Smooth muscle cell (in vitro differentiated cells): ENCODE results near the gene MSL2. TPM values are rescaled to one million over a fixed set of nuclear protein-coding genes. Genes with fewer than 3 reads are reported as not detected.
"Not testable (repeated sequence)": the region's sequence is repeated elsewhere in the genome, so short reads cannot be mapped to it uniquely, and the experiment has no call there.

Source experiments
- DNase-seq: peaks from one replicate; lab custom pipeline; 2025; ENCODE audit not compliant: unreplicated experiment; lab: John Stamatoyannopoulos, UW
- H2AFZ ChIP-seq: fragments of 200-600 bp; sonication (generic); 2 replicates; pipeline ENCODE4 v1.6.0; 2016; ENCODE audit warnings: antibody characterized with exemption, low read depth, mild to moderate bottlenecking
- H3F3A ChIP-seq: fragments of 200-600 bp; sonication (generic); 2 replicates; pipeline ENCODE4 v1.6.0; 2017; ENCODE audit warnings: antibody characterized with exemption, low read depth
- H3K27ac ChIP-seq: fragments of 200-600 bp; sonication (generic); 2 replicates; pipeline ENCODE4 v1.5.1; 2016; ENCODE audit warnings: low read depth, mild to moderate bottlenecking
- H3K27me3 ChIP-seq: fragments of 200-600 bp; sonication (generic); 2 replicates; pipeline ENCODE4 v1.6.1; 2016; ENCODE audit warnings: low read depth, mild to moderate bottlenecking
- H3K36me3 ChIP-seq: fragments of 200-600 bp; sonication (generic); 2 replicates; pipeline ENCODE4 v1.5.1; 2016; ENCODE audit warnings: low read depth
- H3K4me1 ChIP-seq: fragments of 200-600 bp; sonication (generic); 2 replicates; pipeline ENCODE4 v1.5.1; 2016; ENCODE audit warnings: low read depth
- H3K4me2 ChIP-seq: fragments of 200-600 bp; sonication (generic); 2 replicates; pipeline ENCODE4 v1.6.0; 2016; ENCODE audit warnings: mild to moderate bottlenecking
- H3K4me3 ChIP-seq: fragments of 200-600 bp; sonication (generic); 2 replicates; pipeline ENCODE4 v1.5.1; 2016; ENCODE audit warnings: mild to moderate bottlenecking
- H3K79me2 ChIP-seq: fragments of 200-600 bp; sonication (generic); 2 replicates; pipeline ENCODE4 v1.6.0; 2016; ENCODE audit warnings: low read depth, mild to moderate bottlenecking
- H3K9ac ChIP-seq: fragments of 200-600 bp; sonication (generic); 2 replicates; pipeline ENCODE4 v1.6.0; 2016; ENCODE audit warnings: low read depth
- H3K9me3 ChIP-seq: fragments of 200-600 bp; sonication (generic); replicated peaks from 2 replicates; pipeline ENCODE4 v1.5.1; 2016; ENCODE audit warnings: low read depth
- H4K20me1 ChIP-seq: fragments of 200-600 bp; sonication (generic); 2 replicates; pipeline ENCODE4 v1.6.0; 2016; ENCODE audit warnings: low read depth
- WGBS: methylation state at CpG from one replicate; pipeline ENCODE4 v1.1.7; 2016; ENCODE audit warnings: low lambda C conversion rate; 5-methylcytosine and 5-hydroxymethylcytosine counted together
- polyA plus RNA-seq: library from polyadenylated mRNA; unstranded; fragments of >200 nt; fragmentation: Nextera tagmentation; extraction: Ambion mirVana; gene quantifications from 2 replicates; pipeline ENCODE4 v1.2.1, GENCODE V29; 2016
- total RNA-seq: library from RNA; depleted of rRNA; stranded (reverse); fragments of >200 nt; gene quantifications from 2 replicates; pipeline ENCODE4 v1.2.3, GENCODE V29; 2014
- TF ChIP-seq, protein P1 (sequence below): fragments of 200-600 bp; sonication (generic); IDR thresholded peaks from 2 replicates; pipeline ENCODE4 v1.5.1; 2017; ENCODE audit warnings: borderline replicate concordance, mild to moderate bottlenecking, antibody characterized with exemption; ENCODE audit not compliant: insufficient read depth, poor library complexity, severe bottlenecking

MSL2 gene
- total and polyA plus RNA-seq, 2 experiments from 2014 or later: 5.7 to 39.9 TPM

DNA sequence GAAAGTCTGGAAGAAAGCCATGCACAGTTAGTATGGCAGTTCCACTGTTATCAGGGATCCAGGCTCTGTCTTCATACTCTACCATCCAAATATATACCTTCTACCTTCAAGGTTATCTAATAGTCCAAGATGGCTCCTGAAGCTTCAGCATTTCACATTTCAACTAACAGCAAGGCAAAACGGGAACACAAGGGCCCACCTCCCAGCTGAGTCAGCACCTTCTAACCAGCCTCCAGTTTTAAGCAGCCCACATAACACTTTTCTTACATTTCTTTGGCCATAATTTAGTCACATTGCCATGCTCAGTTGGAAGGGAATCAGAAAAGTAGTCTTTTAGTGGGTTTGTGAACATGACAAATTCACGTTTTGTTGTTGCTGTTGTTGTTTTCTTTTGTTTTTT is 15.4 kb upstream of the MSL2 start:
- H3K4me1 ChIP-seq: no peaks in the 10 kb centered on the region
- WGBS: 72% methylated on average over 2 of the region's 2 CpGs
- TF ChIP-seq, protein P1, sequence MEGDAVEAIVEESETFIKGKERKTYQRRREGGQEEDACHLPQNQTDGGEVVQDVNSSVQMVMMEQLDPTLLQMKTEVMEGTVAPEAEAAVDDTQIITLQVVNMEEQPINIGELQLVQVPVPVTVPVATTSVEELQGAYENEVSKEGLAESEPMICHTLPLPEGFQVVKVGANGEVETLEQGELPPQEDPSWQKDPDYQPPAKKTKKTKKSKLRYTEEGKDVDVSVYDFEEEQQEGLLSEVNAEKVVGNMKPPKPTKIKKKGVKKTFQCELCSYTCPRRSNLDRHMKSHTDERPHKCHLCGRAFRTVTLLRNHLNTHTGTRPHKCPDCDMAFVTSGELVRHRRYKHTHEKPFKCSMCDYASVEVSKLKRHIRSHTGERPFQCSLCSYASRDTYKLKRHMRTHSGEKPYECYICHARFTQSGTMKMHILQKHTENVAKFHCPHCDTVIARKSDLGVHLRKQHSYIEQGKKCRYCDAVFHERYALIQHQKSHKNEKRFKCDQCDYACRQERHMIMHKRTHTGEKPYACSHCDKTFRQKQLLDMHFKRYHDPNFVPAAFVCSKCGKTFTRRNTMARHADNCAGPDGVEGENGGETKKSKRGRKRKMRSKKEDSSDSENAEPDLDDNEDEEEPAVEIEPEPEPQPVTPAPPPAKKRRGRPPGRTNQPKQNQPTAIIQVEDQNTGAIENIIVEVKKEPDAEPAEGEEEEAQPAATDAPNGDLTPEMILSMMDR: no peak

DNA sequence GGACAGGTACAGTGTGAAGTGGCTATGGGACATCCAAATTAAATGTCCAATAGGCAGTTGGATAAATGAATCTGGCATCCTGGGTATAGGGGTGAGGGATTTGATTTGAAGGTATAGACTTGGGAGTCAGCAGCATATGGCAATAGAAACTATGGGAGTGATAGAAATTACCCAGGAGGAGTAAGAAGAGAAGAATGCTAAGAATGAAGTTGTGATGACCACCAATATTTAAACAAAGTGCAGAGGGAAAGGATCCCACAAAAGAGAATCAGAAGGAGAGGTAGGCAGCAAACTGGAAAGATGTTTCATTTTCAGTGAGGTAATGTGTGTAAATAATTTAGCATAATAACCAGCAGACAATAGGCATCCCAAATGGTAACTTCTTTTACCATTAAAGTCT is 13.8 kb upstream of the MSL2 start:
- no peaks in the 10 kb centered on the region for H4K20me1 ChIP-seq
- H3K9me3 ChIP-seq: no peaks in the 10 kb centered on the region
- DNase-seq: no peak
- H3F3A ChIP-seq: no peaks in the 10 kb centered on the region
- H3K4me3 ChIP-seq: no peak overlapping the region
- TF ChIP-seq, protein P1: no peak
- H3K4me1 ChIP-seq: no peaks in the 10 kb centered on the region
- peaks cover 6% of the 10 kb centered on the region for H3K27me3 ChIP-seq
- no peaks in the 10 kb centered on the region for H3K36me3 ChIP-seq
- H3K79me2 ChIP-seq: no peaks in the 10 kb centered on the region
- no peak overlapping the region for H3K27ac ChIP-seq
- H3K9ac ChIP-seq: no peak overlapping the region
- no peak overlapping the region for H2AFZ ChIP-seq
- H3K4me2 ChIP-seq: peak overlapping the region; percentile 8

More for the DNA sequence above, 15.4 kb upstream of the MSL2 start:
- no peaks in the 10 kb centered on the region for H4K20me1 ChIP-seq
- DNase-seq: no peak
- no peak overlapping the region for H3K4me2 ChIP-seq
- no peaks in the 10 kb centered on the region for H3F3A ChIP-seq
- no peak overlapping the region for H3K9ac ChIP-seq
- no peak overlapping the region for H3K27ac ChIP-seq
- peaks cover 6% of the 10 kb centered on the region for H3K27me3 ChIP-seq
- H3K36me3 ChIP-seq: no peaks in the 10 kb centered on the region
- H3K79me2 ChIP-seq: no peaks in the 10 kb centered on the region
- H3K9me3 ChIP-seq: no peaks in the 10 kb centered on the region
- H2AFZ ChIP-seq: no peak overlapping the region
- no peak overlapping the region for H3K4me3 ChIP-seq

DNA sequence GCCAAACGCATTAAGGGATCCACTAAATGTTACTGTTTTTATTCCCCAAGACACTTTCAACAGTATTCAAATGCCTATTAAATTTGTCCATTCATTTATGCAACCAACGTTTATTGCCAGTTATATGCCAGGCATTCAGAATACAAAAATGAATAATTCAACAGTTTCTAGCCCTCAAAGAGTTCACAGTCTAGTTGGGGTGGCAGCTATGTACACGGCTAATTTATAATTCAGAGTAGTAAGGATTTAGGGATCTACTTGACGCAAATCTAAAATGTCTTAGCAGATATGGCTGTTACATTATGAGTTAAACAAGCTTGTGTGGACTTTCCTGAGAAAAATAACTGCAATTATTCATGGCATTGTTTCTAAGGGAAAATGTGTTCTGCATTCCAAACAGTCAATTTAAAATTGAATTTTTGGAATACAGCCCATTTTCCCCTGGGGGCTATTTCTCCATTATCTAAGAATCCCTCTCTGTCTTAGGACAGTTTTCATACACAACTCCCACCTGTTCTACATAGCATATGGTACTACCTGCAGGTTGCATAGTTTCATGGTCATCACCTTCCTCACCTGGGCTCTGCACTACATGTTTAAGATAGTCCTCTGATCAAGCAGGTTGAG is 11.5 kb upstream of the MSL2 start:
- Histone ChIP-seq H3K27ac (no peak overlapping the region), H3K4me2 (no peak overlapping the region), H3K36me3 (no peaks in the 10 kb centered on the region), H3K4me1 (no peaks in the 10 kb centered on the region), H3K9me3 (no peaks in the 10 kb centered on the region), H3K9ac (no peak overlapping the region), H3F3A (no peaks in the 10 kb centered on the region), H3K4me3 (no peak overlapping the region), H4K20me1 (no peaks in the 10 kb centered on the region), H2AFZ (no peak overlapping the region), H3K27me3 (peaks cover 6% of the 10 kb centered on the region), H3K79me2 (no peaks in the 10 kb centered on the region)
- TF ChIP-seq, protein P1: no peak
- no peak for DNase-seq
- 90% methylated on average over 4 of the region's 4 CpGs for WGBS

DNA sequence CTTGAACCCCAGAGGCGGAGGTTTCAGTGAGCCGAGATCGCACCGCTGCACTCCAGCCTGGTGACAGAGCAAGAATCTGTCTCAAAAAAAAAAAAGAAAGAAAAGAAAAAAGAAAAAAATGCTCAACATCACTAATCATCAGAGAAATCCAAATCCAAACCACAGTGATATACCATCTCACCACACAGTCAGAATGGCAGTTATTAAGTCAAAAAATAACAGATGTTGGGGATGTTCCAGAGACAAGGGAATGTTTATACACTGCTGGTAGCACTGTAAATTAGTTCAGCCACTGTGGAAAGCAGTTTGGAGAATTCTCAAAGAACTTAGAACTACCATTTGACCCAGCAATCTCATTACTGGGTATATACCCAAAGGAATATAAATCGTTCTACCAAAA is 3.1 kb upstream of the MSL2 start:
- not testable (repeated sequence) for DNase-seq, H3K4me3 ChIP-seq, H3K36me3 ChIP-seq, H3K9me3 ChIP-seq, H2AFZ ChIP-seq, H3K27ac ChIP-seq, H3K4me2 ChIP-seq, H3K27me3 ChIP-seq, H3K9ac ChIP-seq
- Histone ChIP-seq H3F3A (peaks cover 20% of the 10 kb centered on the region), H4K20me1 (peaks cover 12% of the 10 kb centered on the region), H3K4me1 (peaks cover 10% of the 10 kb centered on the region), H3K79me2 (peaks cover 14% of the 10 kb centered on the region)
- 98% methylated on average over 5 of the region's 5 CpGs for WGBS

DNA sequence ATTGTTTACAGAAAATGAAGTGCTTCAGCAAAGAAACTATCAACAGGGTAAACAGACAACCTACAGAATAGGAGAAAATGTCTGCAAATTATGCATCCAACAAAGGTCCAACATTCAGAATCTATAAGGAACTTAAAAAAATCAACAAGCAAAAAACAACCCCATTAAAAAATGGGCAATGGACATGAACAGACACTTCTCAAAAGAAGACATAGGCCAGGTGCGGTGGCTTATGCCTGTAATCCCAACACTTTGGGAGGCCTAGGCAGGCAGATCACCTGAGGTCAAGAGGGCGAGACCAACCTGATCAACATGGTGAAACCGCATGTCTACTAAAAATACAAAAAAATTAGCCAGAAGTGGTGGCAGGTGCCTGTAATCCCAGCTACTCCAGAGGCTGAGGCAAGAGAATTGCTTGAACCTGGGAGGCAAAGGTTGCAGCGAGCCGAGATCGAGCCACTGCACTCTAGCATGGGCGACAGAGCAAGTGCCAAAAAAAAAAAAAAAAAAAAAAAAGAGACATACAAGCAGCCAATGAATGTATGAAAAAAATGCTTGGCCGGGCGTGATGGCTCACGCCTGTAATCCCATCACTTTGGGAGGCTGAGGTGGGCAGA is 2.4 kb upstream of the MSL2 start:
- not testable (repeated sequence) for DNase-seq, H3K27me3 ChIP-seq, H3K27ac ChIP-seq, H3K9me3 ChIP-seq, H3K4me3 ChIP-seq, H2AFZ ChIP-seq, H3K36me3 ChIP-seq, H3K4me2 ChIP-seq, H3K9ac ChIP-seq
- peaks cover 15% of the 10 kb centered on the region for H3K4me1 ChIP-seq
- peaks cover 20% of the 10 kb centered on the region for H3K79me2 ChIP-seq
- 95% methylated on average over 10 of the region's 10 CpGs for WGBS
- peaks cover 20% of the 10 kb centered on the region for H3F3A ChIP-seq
- peaks cover 19% of the 10 kb centered on the region for H4K20me1 ChIP-seq
